HG03520 (cell line): Measurements from ENCODE around the gene FYB1.
"Not testable (repeated sequence)": the region's sequence is repeated elsewhere in the genome, so short reads cannot be mapped to it uniquely, and the experiment has no call there.

Experiments
- ATAC-seq: cut with Tn5 transposase; IDR thresholded peaks from one replicate; pipeline ENCODE4 v1.9.1; 2021; ENCODE audit warnings: mild to moderate bottlenecking, moderate library complexity; ENCODE audit not compliant: unreplicated experiment

The FYB1 gene

GRCh38 chr5:39190311-39191102 lies 28.9 kb downstream of the FYB1 start:
- no peak for ATAC-seq

DNA sequence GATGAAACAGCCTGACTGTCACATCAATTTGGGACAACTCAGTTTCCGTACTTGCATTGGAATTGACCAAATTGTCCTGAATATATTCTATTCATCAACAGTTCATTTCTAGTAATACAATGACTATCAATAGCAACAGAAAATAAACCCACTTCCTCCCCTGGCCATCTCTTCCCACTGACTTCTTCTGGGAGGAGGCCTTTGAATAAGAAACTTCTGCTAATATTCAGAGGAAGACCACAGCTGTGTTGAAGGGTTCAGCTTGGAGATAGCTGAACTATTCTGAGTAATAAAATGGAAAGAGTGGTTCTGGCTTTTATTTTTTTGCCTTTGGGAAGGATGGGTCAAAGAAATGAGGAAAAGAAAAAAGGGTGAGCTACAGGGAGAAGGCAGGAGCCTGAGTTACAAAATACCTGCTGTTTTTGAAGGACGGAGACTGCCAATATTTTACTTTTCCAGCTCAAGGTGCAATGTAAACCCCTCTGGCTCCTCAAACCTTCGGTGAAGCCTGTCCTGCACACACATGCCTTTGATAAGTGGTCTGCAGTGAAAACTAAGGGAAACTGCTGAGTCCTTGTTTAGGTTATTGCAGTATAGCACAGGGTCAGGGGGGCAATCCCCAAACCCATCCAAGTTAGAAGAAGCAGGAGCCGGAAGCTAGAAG lies 29.9 kb downstream of the FYB1 start:
- no peak for ATAC-seq

DNA sequence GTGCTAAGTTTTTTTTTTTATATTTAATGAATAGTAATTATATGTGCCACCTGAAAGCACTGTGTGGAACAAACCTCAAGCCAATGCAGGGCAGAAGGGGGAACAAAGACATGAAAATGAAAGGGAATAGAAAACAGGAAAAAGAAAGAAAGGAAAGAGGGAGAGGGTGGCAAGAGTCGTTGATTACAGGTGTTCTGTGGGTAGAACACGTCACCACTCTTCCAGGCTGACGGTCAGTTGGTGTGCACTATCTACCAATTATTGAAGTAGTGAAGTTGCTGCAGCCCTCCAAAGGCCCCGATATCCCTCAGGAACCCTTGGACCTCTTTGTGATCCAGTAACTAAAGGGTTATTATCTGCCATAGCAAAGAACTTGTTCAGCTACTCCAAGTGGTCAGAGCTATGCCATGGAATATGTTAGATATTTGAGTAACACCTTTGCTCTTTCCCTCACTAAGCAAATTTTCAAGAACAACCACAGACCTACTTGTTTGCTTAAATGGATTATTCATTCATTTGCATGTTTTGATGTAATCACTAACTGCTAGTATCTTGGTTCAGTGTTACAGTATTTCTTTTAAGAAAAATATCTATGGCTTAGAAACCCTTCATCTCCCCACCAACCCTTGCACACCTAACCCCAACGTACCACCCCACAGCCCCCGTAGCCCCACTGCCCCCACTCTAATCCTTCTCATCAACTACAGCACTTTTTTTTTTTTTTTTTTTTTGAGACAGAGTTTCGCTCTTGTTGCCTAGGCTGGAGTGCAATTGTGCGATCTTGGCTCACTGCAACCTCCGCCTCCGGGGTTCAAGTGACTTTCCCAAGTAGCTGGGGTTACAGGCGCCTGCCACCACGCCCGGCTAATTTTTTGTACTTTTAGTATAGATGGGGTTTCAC lies 31.3 kb downstream of the FYB1 start:
- no peak for ATAC-seq

GRCh38 chr5:39186722-39187539 lies 32.4 kb downstream of the FYB1 start:
- no peak for ATAC-seq

- ATAC-seq, result no peak
Measured at GRCh38 chr5:39186289-39186688, 33.1 kb downstream of the FYB1 start.

DNA sequence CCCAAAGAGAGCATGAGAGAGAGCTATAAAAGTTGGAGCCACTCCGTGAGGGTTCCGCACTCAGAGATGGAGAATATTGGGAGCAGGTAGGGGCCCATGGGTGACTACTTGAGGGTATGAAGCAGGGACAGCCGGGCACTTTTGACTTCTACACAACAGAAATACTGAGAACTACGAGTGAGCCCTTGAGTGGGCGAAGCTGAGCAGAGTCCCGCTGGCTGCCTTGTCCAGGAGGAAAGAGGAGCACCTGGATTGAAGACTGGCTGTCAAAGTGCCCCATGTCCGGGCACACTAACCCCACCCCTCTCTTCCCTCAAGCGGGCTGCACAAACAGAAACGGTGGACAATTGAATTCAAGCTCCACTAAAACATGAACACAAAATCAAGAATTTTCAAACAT lies 33.6 kb downstream of the FYB1 start:
- no peak for ATAC-seq

DNA sequence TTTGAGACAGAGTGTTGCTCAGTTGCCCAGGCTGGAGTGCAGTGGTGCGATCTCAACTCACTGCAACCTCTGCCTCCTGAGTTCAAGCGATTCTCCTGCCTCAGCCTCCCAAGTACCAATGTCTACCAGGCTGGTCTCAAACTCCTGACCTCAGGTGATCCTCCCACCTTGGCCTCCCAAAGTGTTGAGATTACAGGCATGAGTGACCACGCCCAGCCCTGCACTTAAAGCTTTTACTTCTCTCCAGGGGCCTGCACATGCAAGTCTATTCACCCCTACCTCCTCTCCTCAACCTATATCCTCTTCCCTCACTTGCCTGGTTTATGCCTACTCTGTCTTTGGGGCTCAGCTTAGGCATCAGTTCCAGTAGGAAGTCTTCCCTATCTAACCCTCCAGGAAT lies 39.8 kb downstream of the FYB1 start:
- ATAC-seq, result not testable (repeated sequence)

- ATAC-seq, result no peak
Measured at GRCh38 chr5:39178861-39179260, 40.5 kb downstream of the FYB1 start.

DNA sequence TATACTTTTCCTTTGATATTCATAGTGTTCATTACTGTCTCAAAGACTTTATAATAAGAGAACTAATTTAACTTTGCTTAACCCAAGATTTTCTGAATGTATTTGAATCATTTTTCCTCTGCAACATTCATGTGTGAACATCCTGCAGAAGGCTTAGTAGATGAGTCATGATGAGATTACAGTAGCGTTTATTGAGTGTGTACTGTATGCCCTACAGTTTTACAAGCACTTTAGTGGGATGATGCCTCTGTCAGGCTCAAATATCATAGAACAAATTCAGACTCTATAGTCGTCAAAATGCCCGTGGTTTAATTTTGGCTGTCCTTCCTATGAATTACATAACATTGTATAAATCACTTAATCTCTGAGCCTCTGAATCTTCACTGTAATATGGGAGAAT lies 41.2 kb downstream of the FYB1 start:
- no peak for ATAC-seq

- ATAC-seq, result no peak
Measured at GRCh38 chr5:39177631-39177964, 41.8 kb downstream of the FYB1 start.

DNA sequence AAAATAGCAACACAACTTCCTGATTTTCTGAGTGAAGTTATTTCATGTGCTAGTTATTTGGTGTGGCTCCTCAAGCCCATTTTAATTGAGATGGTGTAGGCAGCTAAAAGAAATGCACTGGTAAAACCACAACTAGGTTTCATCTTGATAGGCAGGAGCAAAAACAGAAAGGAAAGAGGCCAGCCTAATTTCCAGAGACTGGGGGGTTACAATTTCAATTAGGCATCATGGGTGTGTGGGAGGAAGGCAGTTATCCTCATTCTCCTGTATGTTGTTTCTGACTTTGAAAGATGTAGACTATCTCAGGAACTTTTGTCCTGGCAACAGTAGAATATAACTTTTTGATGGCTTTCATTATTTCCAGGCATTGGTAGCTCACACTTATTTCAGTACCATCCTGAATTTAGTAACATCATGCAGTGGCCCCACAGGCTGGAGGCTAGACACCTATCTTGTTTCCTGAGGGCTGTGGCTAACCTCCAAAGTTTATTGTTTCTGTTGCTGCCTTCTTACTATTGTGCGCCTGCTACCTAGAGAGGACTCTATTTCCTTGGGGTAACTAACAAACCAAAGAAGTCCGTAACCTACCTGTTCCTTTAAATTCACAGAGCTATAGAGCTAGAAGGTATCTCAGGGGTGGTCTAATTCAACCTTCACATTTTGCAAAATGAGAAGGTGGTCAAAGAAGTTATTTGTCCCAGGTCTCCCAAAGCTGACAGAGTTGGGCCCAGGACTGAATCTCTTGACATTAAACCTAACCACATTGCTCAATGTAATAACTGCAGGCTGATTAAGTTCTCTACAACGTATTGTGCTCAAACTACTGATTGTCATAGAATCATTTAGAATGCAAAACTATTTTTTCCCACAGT lies 42.4 kb downstream of the FYB1 start:
- no peak for ATAC-seq

- ATAC-seq, result no peak
Measured at GRCh38 chr5:39175273-39175955, 43.9 kb downstream of the FYB1 start.

DNA sequence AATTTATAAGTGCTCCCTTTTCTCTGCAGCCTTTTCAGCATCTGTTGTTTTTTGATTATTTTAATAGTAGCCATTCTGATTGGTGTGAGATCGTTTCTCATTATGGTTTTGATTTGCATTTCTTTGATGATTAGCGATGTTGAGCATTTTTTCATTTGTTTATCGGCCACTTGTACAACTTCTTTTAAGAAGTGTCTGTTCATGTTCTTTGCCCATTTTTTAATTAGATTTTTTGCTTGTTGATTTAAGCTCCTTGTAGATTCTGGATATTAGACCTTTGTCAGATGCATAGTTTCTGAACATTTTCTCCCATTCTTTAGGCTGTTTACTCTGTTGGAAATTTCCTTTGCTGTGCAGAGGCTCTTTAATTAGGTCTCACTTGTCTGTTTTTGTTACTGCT lies 46.3 kb downstream of the FYB1 start:
- no peak for ATAC-seq

- ATAC-seq, result no peak
Measured at GRCh38 chr5:39172593-39172992, 46.8 kb downstream of the FYB1 start.

DNA sequence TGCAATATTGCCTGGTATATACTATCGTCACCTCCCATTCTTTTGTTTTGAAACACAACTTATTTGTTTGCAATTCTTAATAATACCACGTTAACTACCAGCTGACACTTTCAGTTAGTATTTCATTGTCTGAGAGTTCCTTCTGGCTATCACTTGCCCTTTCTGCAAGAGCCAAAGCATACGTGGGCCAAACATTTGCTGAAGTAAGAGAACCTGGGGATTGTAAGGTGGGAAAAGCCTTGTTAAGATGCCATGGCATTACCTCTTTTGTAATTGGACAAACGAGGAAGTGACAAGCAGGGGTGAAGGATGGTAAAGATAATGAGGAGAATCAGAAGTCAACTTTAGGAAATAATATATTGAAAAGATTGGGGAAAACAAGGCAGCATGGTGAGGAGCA lies 47.7 kb downstream of the FYB1 start:
- no peak for ATAC-seq

DNA sequence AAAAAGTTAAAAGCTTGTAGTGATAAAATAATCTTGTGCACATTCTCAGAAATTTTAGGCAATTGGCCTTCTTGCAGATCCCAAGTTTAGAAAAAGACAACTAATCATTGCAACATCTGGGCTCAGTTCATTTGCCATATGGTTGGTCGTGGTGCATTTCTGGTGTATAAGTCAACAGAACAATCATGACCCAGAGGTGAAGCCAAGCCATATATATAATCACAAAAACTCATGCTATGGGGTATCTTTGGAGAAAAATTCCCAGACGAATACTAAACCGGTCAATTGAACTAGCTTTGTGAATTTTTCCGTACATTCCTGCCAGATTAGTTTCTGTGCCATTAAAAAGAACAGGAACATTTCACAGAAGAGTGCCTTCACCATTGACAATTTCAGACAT lies 50.3 kb downstream of the FYB1 start:
- no peak for ATAC-seq

GRCh38 chr5:39167972-39168342 lies 51.4 kb downstream of the FYB1 start:
- ATAC-seq, result no peak

DNA sequence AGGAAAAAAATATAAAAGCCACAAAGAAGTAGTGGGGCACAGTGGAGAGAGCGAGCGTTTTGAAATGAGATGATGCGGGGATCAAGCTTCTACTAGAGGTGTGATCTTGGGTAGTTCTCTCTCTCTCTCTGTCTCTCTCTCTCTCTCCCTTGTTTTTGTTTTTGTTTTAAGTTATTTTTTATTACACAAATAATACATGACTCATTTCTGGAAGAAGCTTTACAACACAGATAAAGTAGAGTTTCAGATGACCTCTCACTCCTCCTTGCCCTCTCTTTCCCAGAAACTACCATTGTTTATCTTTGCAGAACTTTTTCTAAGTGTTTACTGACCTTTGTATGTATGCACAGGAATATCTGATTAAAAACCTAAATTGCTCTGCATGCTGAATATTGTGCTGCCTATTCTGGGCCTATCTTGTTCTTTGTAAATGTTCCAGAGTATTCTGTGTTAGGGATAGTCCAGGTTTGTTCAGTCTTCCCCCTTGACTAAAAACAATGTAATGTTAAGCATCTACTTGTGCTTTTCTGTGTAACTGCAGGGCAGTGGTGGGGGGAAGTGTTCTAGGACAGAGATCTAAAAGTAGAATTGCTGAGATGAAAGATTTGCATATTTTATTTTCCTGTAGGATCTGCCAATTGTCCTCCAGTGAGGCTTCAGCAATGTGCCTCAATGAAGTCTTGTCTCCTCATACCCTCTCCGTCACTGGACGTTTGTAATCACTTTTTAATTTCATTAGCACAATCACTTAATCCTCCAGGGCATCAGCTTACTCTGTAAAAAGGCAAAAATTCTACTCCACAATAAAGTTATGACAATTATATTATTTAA lies 52.0 kb downstream of the FYB1 start:
- ATAC-seq, result no peak
